ENCODE results near the gene SLC35B4.
"Not testable (repeated sequence)": the region's sequence is repeated elsewhere in the genome, so short reads cannot be mapped to it uniquely, and the experiment has no call there.

The SLC35B4 gene

GRCh38 chr7:134297489-134297888 lies 19.2 kb downstream of the SLC35B4 start:
- Mint-ChIP-seq H3K9me3 (no peaks in the 10 kb centered on the region), H3K4me1 (no peaks in the 10 kb centered on the region), H3K36me3 (ENCODE audit: low read depth) (peaks cover 75% of the 10 kb centered on the region), H3K4me3 (no peak overlapping the region), H3K27ac (no peak overlapping the region), H3K27me3 (ENCODE audit: low read depth) (no peaks in the 10 kb centered on the region)
- no peak for TF ChIP-seq CTCF (IDR thresholded peaks at IDR 0.05; ENCODE audit: unreplicated experiment in 3 of 3)

DNA sequence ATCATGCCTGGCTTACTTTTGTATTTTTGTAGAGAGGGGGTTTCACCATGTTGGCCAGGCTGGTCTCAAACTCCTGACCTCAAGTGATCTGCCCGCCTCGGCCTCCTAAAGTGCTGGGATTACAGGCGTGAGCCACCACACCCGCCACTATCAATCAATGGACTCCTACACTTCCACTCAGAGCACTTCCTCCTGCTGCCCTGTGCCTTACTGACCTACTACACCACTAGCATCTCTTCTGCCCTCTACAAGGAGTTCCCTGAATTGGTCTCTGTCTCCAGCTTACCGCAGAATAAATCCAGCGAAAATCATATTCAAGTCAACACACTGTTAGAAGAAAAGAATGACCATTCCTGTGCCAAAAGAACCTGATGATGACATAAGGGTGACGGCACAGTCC lies 20.7 kb downstream of the SLC35B4 start:
- not testable (repeated sequence) for H3K4me1 Mint-ChIP-seq, H3K27ac Mint-ChIP-seq, H3K9me3 Mint-ChIP-seq

DNA sequence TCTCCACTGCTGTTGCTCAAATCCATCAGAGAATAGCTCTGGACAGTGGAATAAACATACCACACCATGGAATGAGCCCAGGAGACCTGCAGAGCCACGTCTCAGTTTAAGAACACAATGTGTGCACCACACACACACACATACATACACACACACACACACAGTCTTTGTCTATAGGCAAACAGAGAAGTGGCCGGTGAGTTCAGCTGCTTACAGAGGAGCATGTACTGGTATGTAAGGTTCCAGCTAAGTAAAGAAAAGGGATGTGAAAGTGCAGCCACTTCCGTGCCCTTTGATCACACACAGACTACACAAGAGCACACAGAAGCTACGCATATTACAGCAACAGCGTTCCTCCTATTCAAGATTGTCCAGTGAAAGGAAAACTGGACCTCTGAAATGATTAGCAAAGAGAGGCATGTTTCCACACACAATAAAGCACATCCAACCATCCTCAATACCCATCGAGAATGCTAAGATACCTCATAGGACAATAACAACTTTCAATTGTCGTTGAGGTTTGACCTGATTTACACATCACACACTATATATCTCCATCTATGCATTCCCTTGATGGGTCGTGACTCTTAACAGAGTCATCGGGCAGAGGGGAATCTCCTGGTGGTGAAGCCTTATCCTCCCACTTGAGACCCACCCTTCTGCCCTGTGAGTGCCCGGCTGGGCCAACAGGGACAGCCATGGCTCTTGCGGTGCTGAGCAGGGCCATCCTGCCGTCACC lies 23.6 kb downstream of the SLC35B4 start:
- no peak for TF ChIP-seq CTCF (IDR thresholded peaks at IDR 0.05; ENCODE audit: unreplicated experiment in 3 of 3)
- Mint-ChIP-seq H3K4me3 (no peak overlapping the region), H3K4me1 (peaks cover 6% of the 10 kb centered on the region), H3K9me3 (no peaks in the 10 kb centered on the region), H3K36me3 (ENCODE audit: low read depth) (peaks cover 53% of the 10 kb centered on the region), H3K27me3 (ENCODE audit: low read depth) (no peaks in the 10 kb centered on the region), H3K27ac (peak overlapping the region in 1 of 3 experiments; percentile 6)

More for the DNA sequence above, 20.7 kb downstream of the SLC35B4 start:
- H3K27me3 Mint-ChIP-seq (ENCODE audit: low read depth); H3K4me3 Mint-ChIP-seq: not testable (repeated sequence)
- H3K36me3 Mint-ChIP-seq (ENCODE audit: low read depth): peaks cover 67% of the 10 kb centered on the region

DNA sequence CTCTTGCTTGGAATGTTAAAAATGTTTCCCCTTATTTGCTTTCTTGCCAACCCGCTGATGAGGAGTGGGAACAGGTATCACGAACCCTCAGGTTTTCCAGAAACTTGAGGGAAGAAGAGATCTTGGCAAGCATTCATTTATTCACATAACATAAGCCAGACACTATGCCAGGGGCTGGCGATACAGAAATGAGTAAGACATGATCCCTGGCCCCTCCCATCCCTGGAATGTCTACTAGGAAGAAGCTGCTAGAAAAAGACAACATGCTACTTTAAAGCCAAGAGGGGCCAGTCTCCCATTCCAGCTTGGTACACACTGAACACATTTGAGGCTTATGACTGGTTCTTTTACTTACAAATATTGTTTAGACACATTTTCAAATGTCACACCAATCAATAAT lies 26.4 kb downstream of the SLC35B4 start:
- H3K9me3 Mint-ChIP-seq: no peaks in the 10 kb centered on the region
- no peaks in the 10 kb centered on the region for H3K27me3 Mint-ChIP-seq (ENCODE audit: low read depth)
- no peak for TF ChIP-seq CTCF (IDR thresholded peaks at IDR 0.05; ENCODE audit: unreplicated experiment in 3 of 3)
- H3K36me3 Mint-ChIP-seq (ENCODE audit: low read depth): peaks cover 30% of the 10 kb centered on the region
- peaks cover 6% of the 10 kb centered on the region for H3K4me1 Mint-ChIP-seq
- no peak overlapping the region for H3K4me3 Mint-ChIP-seq
- no peak overlapping the region for H3K27ac Mint-ChIP-seq

- Mint-ChIP-seq H3K36me3 (ENCODE audit: low read depth) (peaks cover 25% of the 10 kb centered on the region), H3K27ac (no peak overlapping the region), H3K27me3 (ENCODE audit: low read depth) (no peaks in the 10 kb centered on the region), H3K4me1 (peaks cover 6% of the 10 kb centered on the region), H3K4me3 (no peak overlapping the region), H3K9me3 (no peaks in the 10 kb centered on the region)
- TF ChIP-seq CTCF (IDR thresholded peaks at IDR 0.05; ENCODE audit: unreplicated experiment in 3 of 3): no peak
Measured at GRCh38 chr7:134289841-134290240, 26.9 kb downstream of the SLC35B4 start.

DNA sequence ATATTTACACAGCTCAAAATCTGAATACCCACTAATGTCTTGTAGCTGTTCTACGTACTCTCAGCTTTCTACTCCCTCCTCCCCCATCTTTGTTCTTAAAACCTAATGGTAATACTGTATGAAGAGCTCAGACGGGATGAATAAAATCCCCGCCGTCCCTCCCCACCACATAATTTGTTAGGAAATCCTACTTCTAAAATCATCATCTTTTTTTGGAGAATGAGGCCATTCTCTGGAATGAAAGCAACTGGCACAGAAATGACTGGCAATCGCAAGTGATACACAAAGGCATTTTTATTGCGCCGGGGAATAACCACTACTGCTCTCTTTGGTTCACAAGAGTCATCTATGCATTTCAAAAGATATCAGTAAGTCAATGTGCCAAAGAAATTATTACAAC lies 27.3 kb downstream of the SLC35B4 start:
- no peaks in the 10 kb centered on the region for H3K27me3 Mint-ChIP-seq (ENCODE audit: low read depth)
- H3K4me3 Mint-ChIP-seq: no peak overlapping the region

More for the DNA sequence above, 27.3 kb downstream of the SLC35B4 start:
- Mint-ChIP-seq H3K4me1 (peaks cover 6% of the 10 kb centered on the region), H3K9me3 (no peaks in the 10 kb centered on the region), H3K27ac (peak overlapping the region; percentile 3 to 37 (median 13)), H3K36me3 (ENCODE audit: low read depth) (peaks cover 21% of the 10 kb centered on the region)
- no peak for TF ChIP-seq CTCF (IDR thresholded peaks at IDR 0.05; ENCODE audit: unreplicated experiment in 3 of 3)

Measured in nephron (organoid).